Ishikawa (cell line): ENCODE data around the gene PIGM.

ENCODE experiments used
- CEBPB ChIP-seq: IDR thresholded peaks from 2 replicates; pipeline ENCODE4 v1.6.1; 2012
- CREB1 ChIP-seq: IDR thresholded peaks from 2 replicates; pipeline ENCODE4 v1.6.1; 2012; ENCODE audit warnings: low read depth
- EGR1 ChIP-seq: IDR thresholded peaks from 2 replicates; pipeline ENCODE4 v1.6.1; 2012
- EP300 ChIP-seq: IDR thresholded peaks from 2 replicates; pipeline ENCODE4 v1.6.1; 2012; ENCODE audit warnings: borderline replicate concordance
- FOXM1 ChIP-seq: IDR thresholded peaks from 2 replicates; pipeline ENCODE4 v1.6.1; 2012; ENCODE audit warnings: low read depth, borderline replicate concordance
- NFIC ChIP-seq: IDR thresholded peaks from 2 replicates; pipeline ENCODE4 v1.6.1; 2012
- RAD21 ChIP-seq: IDR thresholded peaks from 2 replicates; pipeline ENCODE4 v1.6.1; 2012; ENCODE audit warnings: low read depth
- TAF1 ChIP-seq: IDR thresholded peaks from 2 replicates; pipeline ENCODE4 v1.6.1; 2012; ENCODE audit warnings: low read depth, mild to moderate bottlenecking
- TCF12 ChIP-seq: IDR thresholded peaks from 2 replicates; pipeline ENCODE4 v1.6.1; 2012; ENCODE audit warnings: low read depth
- TEAD4 ChIP-seq: IDR thresholded peaks from 2 replicates; pipeline ENCODE4 v1.6.1; 2012
- YY1 ChIP-seq: IDR thresholded peaks from 2 replicates; pipeline ENCODE4 v1.6.1; 2012; ENCODE audit warnings: low read depth
- ZBTB7A ChIP-seq: IDR thresholded peaks from 2 replicates; pipeline ENCODE4 v1.6.1; 2012; ENCODE audit warnings: low read depth
- TF ChIP-seq, protein P1 (sequence below): IDR thresholded peaks from 2 replicates; pipeline ENCODE4 v1.6.1; 2012; ENCODE audit warnings: low read depth, mild to moderate bottlenecking
- TF ChIP-seq, protein P2 (sequence below): IDR thresholded peaks from 2 replicates; pipeline ENCODE4 v1.6.1; 2012
- TF ChIP-seq, protein P3 (sequence below): IDR thresholded peaks from 2 replicates; pipeline ENCODE4 v1.6.1; 2012

The PIGM gene

DNA sequence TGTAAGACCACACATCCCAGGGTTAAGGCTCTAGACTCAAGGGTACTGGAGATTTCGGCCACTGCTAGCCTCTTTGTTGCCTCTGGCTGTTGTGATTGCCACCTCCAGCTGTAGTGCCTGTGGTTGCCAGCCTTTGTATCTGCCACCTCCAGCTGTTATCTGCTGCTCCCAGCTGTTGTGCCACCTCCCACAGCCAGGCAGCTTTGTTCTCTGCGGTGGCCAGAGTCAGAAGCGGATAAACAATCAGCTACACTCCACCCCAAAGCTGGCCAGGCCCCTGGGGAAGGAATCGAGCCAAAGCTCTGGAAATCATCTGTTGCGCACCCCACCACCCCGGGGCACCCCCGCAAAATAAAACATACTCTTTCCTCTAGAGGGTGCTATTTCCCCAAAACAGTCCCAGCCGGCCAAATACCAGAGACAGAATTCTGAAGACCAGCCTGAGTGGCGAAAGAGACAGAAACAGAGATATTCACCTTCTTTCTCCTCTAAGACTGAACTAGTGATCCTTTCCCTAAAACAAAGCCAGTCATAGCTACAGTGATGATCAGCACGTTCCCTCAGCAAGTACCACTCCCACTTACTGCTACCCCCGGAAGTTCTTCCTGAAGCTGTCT is 14.8 kb upstream of the PIGM start:
- peak; percentile 78 for TF ChIP-seq RAD21
- 0 out of 2 replicates have a peak, but pooled peaks have one; percentile 30 for TF ChIP-seq EGR1
- no peak for TF ChIP-seq NFIC

DNA sequence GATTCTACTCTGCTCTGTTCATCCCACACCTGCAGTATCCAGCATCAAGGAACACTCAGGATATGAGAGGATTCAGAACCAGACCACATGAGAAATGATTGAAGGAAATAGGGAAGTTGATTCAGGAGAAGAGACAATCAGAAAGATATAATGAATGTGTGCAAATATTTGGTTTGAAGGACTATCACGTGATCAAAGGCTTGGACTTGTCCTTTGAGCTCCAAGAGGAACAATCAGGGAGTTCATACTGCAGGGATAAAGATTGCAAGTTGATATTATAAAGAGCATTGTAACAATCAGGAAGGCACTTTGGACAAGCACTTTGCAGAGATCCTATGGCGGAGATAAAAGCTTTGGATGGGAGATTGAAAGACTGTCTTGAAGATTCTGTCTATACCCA is 13.9 kb upstream of the PIGM start:
- TF ChIP-seq TCF12 (no peak), TAF1 (no peak), CREB1 (no peak), CEBPB (no peak), FOXM1 (no peak), ZBTB7A (no peak), RAD21 (no peak), YY1 (no peak), EGR1 (no peak), EP300 (no peak), TEAD4 (no peak), NFIC (no peak)
- TF ChIP-seq, protein P1, sequence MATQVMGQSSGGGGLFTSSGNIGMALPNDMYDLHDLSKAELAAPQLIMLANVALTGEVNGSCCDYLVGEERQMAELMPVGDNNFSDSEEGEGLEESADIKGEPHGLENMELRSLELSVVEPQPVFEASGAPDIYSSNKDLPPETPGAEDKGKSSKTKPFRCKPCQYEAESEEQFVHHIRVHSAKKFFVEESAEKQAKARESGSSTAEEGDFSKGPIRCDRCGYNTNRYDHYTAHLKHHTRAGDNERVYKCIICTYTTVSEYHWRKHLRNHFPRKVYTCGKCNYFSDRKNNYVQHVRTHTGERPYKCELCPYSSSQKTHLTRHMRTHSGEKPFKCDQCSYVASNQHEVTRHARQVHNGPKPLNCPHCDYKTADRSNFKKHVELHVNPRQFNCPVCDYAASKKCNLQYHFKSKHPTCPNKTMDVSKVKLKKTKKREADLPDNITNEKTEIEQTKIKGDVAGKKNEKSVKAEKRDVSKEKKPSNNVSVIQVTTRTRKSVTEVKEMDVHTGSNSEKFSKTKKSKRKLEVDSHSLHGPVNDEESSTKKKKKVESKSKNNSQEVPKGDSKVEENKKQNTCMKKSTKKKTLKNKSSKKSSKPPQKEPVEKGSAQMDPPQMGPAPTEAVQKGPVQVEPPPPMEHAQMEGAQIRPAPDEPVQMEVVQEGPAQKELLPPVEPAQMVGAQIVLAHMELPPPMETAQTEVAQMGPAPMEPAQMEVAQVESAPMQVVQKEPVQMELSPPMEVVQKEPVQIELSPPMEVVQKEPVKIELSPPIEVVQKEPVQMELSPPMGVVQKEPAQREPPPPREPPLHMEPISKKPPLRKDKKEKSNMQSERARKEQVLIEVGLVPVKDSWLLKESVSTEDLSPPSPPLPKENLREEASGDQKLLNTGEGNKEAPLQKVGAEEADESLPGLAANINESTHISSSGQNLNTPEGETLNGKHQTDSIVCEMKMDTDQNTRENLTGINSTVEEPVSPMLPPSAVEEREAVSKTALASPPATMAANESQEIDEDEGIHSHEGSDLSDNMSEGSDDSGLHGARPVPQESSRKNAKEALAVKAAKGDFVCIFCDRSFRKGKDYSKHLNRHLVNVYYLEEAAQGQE = no peak

DNA sequence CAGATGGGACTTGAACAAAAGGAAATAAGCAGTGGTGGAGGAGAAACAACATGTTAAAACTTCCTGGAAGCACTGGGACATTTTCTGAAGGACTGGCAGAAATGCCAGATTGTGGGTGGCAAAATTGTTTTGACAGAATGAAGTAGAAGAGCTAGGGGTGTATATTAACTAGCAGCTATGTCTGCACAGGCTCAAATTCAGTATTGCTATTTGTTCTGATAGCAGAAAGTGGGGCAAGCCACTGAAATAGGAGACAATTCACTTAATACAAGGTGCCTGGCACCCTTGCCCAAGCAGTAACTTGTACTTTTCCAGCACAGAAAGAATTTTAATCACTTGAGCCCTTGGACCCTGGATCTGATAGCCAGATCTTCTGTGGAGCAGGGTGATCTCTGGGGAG is 11.8 kb upstream of the PIGM start:
- TF ChIP-seq TCF12 (no peak), CEBPB (no peak), FOXM1 (no peak), NFIC (no peak), TAF1 (no peak), ZBTB7A (no peak), YY1 (no peak), RAD21 (no peak), TEAD4 (no peak), EP300 (no peak), CREB1 (no peak), EGR1 (no peak)
- TF ChIP-seq, protein P2, sequence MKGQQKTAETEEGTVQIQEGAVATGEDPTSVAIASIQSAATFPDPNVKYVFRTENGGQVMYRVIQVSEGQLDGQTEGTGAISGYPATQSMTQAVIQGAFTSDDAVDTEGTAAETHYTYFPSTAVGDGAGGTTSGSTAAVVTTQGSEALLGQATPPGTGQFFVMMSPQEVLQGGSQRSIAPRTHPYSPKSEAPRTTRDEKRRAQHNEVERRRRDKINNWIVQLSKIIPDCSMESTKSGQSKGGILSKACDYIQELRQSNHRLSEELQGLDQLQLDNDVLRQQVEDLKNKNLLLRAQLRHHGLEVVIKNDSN = no peak
- TF ChIP-seq, protein P3, sequence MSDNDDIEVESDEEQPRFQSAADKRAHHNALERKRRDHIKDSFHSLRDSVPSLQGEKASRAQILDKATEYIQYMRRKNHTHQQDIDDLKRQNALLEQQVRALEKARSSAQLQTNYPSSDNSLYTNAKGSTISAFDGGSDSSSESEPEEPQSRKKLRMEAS = no peak
- TF ChIP-seq, protein P1 = no peak

DNA sequence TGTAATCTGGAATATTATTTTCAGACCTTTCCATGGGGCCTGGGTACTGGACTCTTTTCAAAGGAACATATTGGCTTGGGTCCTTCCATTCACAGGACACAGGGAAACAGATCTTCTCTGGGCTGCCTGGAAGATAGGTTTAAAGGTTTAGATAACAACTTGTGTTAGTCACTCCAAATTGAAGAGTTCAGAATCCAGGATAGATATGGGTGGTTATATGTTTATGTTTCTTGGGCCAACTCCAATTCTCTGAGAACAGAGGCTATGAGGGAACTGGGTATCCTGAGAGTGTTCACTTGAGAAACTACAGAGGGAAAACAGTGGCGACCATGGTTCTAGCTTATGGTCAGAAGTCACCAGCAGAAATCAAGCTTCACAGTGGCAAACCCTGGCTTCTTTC is 8.7 kb upstream of the PIGM start:
- TF ChIP-seq TEAD4 = no peak
- no peak for TF ChIP-seq TCF12
- no peak for TF ChIP-seq CREB1
- no peak for TF ChIP-seq ZBTB7A

DNA sequence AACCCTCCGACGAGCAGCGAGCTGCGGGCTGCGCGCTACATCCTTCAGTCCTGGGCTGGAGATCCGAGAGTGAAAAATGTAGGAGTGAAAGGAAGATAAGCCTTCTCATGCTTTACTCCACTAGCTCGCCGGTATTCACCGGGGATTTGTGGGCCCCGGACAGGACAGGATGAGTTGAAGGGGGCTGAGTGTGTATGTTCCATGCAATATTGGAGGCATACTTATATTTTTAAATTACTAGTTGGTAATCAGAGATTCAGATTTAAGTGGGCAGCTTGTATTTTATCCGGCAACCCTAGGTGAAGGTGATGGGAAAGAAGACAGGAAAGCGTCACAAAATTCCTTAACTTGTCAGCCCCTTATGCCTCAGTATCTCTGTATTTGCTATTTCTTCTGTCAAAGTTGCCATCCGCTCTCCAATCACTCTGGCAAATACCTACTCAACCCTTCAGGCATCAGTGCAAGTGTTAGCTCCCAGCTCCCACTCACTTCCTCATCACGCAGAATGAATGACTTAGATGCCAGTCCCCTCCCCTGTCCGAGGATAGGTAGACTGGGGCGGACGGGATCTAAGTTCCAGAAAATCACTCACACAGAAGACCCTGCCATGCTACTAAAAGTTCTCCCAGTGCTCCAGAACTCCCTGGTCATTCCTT is 503 bp upstream of the PIGM start:
- TF ChIP-seq FOXM1 = no peak
- TF ChIP-seq YY1 = no peak
- TF ChIP-seq RAD21 = no peak
- no peak for TF ChIP-seq CEBPB
- no peak for TF ChIP-seq TAF1

DNA sequence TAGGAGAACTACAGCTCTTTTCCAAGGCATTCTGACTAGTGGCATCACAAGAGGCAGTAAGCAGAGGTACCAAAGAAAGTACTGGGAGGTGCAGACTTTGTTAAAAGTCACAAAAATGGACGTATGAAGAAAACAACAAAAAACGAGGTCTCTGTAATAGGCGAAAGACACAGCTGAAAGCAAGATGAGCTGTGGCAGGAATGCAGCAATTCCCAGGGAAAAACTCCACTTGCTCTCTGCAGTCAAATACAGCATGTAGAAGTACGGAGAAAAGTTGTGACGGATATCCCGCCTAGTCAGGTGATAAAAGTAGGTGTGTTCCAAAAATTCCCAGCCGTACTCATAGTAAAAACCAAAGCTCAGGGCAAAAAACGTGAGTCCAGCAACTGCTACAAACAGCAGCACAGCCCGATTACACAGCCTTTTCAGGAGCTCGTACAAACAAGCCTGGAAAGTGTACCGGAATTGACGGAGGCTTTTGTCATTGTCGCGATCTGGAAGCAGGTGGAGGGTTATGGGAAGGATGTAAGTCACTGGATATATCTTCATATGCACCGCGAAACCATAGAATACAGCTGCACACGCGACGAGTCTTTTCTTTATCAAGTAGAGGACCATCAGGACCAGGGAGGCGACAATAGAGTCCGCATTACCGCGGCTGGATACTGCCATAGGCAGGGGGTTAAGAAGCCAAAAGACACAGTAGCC is 979 bp downstream of the PIGM start:
- TF ChIP-seq RAD21 = no peak
- TF ChIP-seq CREB1 = no peak
- no peak for TF ChIP-seq EGR1
- TF ChIP-seq TCF12 = no peak
- TF ChIP-seq NFIC = no peak
- no peak for TF ChIP-seq CEBPB
- TF ChIP-seq TEAD4 = no peak
- TF ChIP-seq EP300 = no peak
- no peak for TF ChIP-seq ZBTB7A
- no peak for TF ChIP-seq YY1
- TF ChIP-seq, protein P1 = no peak
- TF ChIP-seq, protein P2 = no peak
- no peak for TF ChIP-seq FOXM1
- TF ChIP-seq, protein P3 = no peak
- TF ChIP-seq TAF1 = no peak
